Upper lobe of right lung (tissue), 1 donor: ENCODE results near the gene RPS6KC1. TPM values are rescaled to one million over a fixed set of nuclear protein-coding genes. Genes with fewer than 3 reads are reported as not detected.

Experiments used
- ATAC-seq: fragments of 200-7000 bp; cut with Tn5 transposase; one replicate; pipeline ENCODE4 v1.9.1; 2020; ENCODE audit warnings: mild to moderate bottlenecking, moderate library complexity
- DNase-seq: peaks from one replicate; pipeline ENCODE4 v3.0.0-alpha.2; 2020
- H3K27ac ChIP-seq: fragments of 200-600 bp; one replicate; pipeline ENCODE4 v1.8.0; 2022
- H3K27me3 ChIP-seq: fragments of 200-600 bp; one replicate; pipeline ENCODE4 v1.8.0; 2022; ENCODE audit warnings: mild to moderate bottlenecking
- H3K36me3 ChIP-seq: fragments of 200-600 bp; one replicate; pipeline ENCODE4 v1.8.0; 2022
- H3K4me1 ChIP-seq: fragments of 200-600 bp; one replicate; pipeline ENCODE4 v1.8.0; 2022
- H3K4me3 ChIP-seq: fragments of 200-600 bp; one replicate; pipeline ENCODE4 v1.8.0; 2022; ENCODE audit warnings: mild to moderate bottlenecking
- H3K9me3 ChIP-seq: fragments of 200-600 bp; one replicate; pipeline ENCODE4 v1.8.0; 2022
- intact Hi-C: fragments of 100-400 bp; cut with DNase I; formaldehyde crosslinking; loops from one replicate; pipeline ENCODE4 v1.11.0; 2022
- total RNA-seq: library from RNA; stranded (reverse); fragmentation: NEBNext Ultra II Directional; extraction: Animal tissue kit (Norgen Biotek cat#: 25700); gene quantifications from one replicate; pipeline ENCODE4 v1.2.1, GENCODE V29; 2021
- TF ChIP-seq, protein P1 (sequence below): fragments of 200-600 bp; IDR thresholded peaks from one replicate; pipeline ENCODE4 v1.8.0; 2022; ENCODE audit warnings: antibody characterized with exemption
- donor health status: DM: no; HTN: yes; CAD: no; lungs with severe emphysema.

The RPS6KC1 gene
- total RNA-seq, 1 donor from 2014 or later: 15.1 TPM

GRCh38 chr1:213075725-213076124 is 24.7 kb downstream of the RPS6KC1 start:
- Histone ChIP-seq H3K4me3 (no peak overlapping the region), H3K4me1 (peaks cover under 1% of the 10 kb centered on the region), H3K9me3 (no peaks in the 10 kb centered on the region), H3K27ac (no peak overlapping the region), H3K36me3 (no peaks in the 10 kb centered on the region), H3K27me3 (no peaks in the 10 kb centered on the region)
- TF ChIP-seq, protein P1, sequence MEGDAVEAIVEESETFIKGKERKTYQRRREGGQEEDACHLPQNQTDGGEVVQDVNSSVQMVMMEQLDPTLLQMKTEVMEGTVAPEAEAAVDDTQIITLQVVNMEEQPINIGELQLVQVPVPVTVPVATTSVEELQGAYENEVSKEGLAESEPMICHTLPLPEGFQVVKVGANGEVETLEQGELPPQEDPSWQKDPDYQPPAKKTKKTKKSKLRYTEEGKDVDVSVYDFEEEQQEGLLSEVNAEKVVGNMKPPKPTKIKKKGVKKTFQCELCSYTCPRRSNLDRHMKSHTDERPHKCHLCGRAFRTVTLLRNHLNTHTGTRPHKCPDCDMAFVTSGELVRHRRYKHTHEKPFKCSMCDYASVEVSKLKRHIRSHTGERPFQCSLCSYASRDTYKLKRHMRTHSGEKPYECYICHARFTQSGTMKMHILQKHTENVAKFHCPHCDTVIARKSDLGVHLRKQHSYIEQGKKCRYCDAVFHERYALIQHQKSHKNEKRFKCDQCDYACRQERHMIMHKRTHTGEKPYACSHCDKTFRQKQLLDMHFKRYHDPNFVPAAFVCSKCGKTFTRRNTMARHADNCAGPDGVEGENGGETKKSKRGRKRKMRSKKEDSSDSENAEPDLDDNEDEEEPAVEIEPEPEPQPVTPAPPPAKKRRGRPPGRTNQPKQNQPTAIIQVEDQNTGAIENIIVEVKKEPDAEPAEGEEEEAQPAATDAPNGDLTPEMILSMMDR: no peak
- ATAC-seq (no peak), DNase-seq (no peak)
- intact Hi-C loops: no loop called here

DNA sequence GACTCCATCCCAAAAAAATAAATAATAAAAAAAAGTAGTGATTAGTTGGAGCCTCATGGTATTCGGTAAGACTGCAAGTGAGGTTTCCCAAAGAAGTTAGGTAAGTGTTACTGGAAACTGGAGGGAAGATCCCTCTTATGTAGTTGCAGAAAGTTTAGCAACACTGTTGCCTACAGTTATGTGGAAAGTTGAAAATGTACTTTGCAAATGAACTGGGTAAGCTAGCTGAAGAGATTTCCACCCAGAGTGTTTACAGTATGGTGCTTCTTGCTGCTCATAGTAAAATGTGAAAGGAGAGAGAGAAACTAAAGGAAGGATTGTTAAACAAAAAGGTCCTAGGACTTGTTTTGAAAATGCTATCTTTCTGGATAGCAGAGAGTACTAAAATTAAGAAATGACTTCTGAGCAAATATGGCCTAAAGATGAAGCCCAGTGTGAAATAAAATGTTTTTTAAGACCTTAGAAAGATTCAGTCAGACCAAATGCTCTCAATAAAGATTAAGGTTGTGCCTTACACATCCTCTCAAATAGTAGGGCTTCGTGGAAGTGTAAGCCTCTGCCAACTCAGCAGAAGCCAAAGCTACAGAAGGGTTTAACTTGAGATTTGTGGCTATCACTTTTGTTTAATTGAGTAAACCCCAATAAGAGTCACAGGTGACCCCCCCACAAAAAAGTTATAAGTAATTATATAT is 31.5 kb downstream of the RPS6KC1 start:
- intact Hi-C loops: no loop called here
- Histone ChIP-seq H3K27me3 (no peaks in the 10 kb centered on the region), H3K4me1 (no peaks in the 10 kb centered on the region), H3K27ac (no peak overlapping the region), H3K36me3 (peaks cover 28% of the 10 kb centered on the region), H3K4me3 (no peak overlapping the region), H3K9me3 (no peaks in the 10 kb centered on the region)
- TF ChIP-seq, protein P1: no peak
- DNase-seq: no peak
- ATAC-seq: no peak

GRCh38 chr1:213083112-213083445 is 32.0 kb downstream of the RPS6KC1 start:
- ATAC-seq (no peak), DNase-seq (no peak)
- no peaks in the 10 kb centered on the region for H3K4me1 ChIP-seq
- intact Hi-C loops: no loop called here
- no peaks in the 10 kb centered on the region for H3K9me3 ChIP-seq
- H3K27ac ChIP-seq: no peak overlapping the region
- no peak overlapping the region for H3K4me3 ChIP-seq
- H3K27me3 ChIP-seq: no peaks in the 10 kb centered on the region
- TF ChIP-seq, protein P1: no peak
- peaks cover 28% of the 10 kb centered on the region for H3K36me3 ChIP-seq

- peaks cover 10% of the 10 kb centered on the region for H3K36me3 ChIP-seq
- no peak overlapping the region for H3K27ac ChIP-seq
Observed at GRCh38 chr1:213087911-213088310, 36.9 kb downstream of the RPS6KC1 start.

GRCh38 chr1:213089924-213090677 is 39.1 kb downstream of the RPS6KC1 start:
- ATAC-seq: no peak
- no peak for DNase-seq
- H3K4me1 ChIP-seq: no peaks in the 10 kb centered on the region
- intact Hi-C loops: no loop called here
- TF ChIP-seq, protein P1: no peak
- H3K9me3 ChIP-seq: no peaks in the 10 kb centered on the region
- no peaks in the 10 kb centered on the region for H3K27me3 ChIP-seq
- H3K27ac ChIP-seq: no peak overlapping the region
- H3K4me3 ChIP-seq: no peak overlapping the region
- H3K36me3 ChIP-seq: peaks cover 5% of the 10 kb centered on the region

More at GRCh38 chr1:213087911-213088310, 36.9 kb downstream of the RPS6KC1 start:
- no peaks in the 10 kb centered on the region for H3K4me1 ChIP-seq
- intact Hi-C loops: no loop called here
- H3K4me3 ChIP-seq: no peak overlapping the region
- no peaks in the 10 kb centered on the region for H3K27me3 ChIP-seq
- no peak for ATAC-seq
- TF ChIP-seq, protein P1: no peak
- DNase-seq: no peak
- no peaks in the 10 kb centered on the region for H3K9me3 ChIP-seq
